Erythroblast (primary cell): ENCODE measurements around the gene CCDC191.

Experiments used
- DNase-seq, 2 experiments: peaks; one replicate each; lab custom pipeline; 2025; lab: John Stamatoyannopoulos, UW
- GATA1 ChIP-seq: IDR thresholded peaks from 2 replicates; pipeline ENCODE4 v1.6.1; 2011; ENCODE audit warnings: low read depth, mild to moderate bottlenecking, control low read depth, low read length, moderate library complexity
- POLR2A ChIP-seq: IDR thresholded peaks from 2 replicates; pipeline ENCODE4 v1.6.1; 2011; ENCODE audit warnings: mild to moderate bottlenecking, low read length

CCDC191 gene

GRCh38 chr3:113966172-113966571 lies 90.2 kb downstream of the CCDC191 start:
- no peak for TF ChIP-seq POLR2A
- TF ChIP-seq GATA1, result no peak
- no peak for DNase-seq

- TF ChIP-seq GATA1 (no peak), POLR2A (no peak)
These were observed 92.4 kb downstream of the CCDC191 start for GRCh38 chr3:113963879-113964278.

GRCh38 chr3:113954091-113954685 lies 102.1 kb downstream of the CCDC191 start:
- no peak for DNase-seq
- TF ChIP-seq GATA1, result no peak
- no peak for TF ChIP-seq POLR2A

More at GRCh38 chr3:113963879-113964278, 92.4 kb downstream of the CCDC191 start:
- no peak for DNase-seq

DNA sequence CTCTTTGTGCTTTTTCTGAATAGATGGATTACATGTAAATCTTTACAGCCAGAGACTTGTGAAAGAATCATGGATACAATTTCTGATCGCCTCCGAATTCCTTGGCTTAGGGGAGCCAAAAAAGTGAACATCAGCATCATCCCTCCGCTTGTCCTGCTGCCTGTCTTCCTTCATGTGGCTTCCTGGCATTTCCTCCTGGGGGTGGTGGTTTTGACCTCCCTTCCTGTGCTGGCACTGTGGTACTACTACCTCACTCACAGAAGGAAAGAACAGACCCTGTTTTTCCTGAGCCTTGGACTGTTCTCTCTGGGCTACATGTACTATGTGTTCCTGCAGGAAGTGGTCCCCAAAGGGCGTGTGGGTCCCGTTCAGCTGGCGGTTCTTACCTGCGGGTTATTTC lies 102.6 kb downstream of the CCDC191 start:
- DNase-seq, result no peak
- no peak for TF ChIP-seq POLR2A
- TF ChIP-seq GATA1, result no peak

- TF ChIP-seq POLR2A (no peak), GATA1 (no peak)
- no peak for DNase-seq
These were observed 103.4 kb downstream of the CCDC191 start for GRCh38 chr3:113952921-113953320.

DNA sequence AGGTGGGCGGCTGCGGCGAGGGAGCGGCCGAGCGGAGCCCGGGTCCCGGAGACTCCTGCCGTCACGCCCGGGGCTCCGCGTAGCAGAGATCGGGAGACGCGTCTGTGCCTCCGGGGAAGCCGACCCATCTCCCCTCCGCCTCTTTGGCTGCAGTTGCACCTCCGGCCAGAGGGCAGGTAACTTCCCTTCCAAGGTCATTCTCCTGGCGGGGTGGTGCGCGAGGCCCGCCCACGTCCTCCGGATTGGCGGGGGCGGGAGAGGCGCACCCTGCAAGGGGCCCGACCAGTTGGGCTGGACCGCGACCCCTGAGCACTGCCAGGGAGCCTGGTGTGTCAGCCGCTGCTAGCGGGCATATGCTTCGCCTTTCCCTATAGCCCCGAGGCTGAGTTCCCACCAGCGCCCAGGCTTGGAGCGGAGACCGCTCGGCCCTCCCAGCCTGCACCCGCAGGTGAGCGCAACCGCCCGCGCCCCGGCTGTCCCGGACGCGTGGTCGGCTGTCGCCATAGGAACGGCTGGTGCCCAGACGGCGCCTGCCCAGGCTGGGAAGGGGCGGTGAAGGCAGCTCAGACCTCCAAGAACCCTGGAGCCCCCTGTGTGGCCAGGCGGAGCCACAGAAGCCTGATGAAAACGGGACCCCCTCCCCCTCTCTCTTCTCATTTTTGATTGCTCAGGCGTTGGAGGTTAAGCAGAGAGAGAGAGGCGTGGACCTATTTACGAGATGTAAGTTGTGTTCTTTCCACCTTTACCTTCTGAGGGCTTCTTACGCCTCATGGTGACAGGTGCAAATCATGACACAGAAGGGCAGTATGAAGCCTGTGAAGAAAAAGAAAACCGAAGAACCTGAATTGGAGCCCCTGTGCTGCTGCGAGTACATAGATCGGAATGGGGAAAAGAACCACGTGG lies 108.1 kb downstream of the CCDC191 start:
- TF ChIP-seq POLR2A (no peak), GATA1 (no peak)
- DNase-seq, result peak in 1 of 2 experiments; percentile 31

- peak; percentile 49 to 64 for DNase-seq
- TF ChIP-seq GATA1, result no peak
- no peak for TF ChIP-seq POLR2A
These were observed 108.8 kb downstream of the CCDC191 start, which contains the start of gene ZDHHC23 for GRCh38 chr3:113947372-113948014. TSS of gene ZDHHC23 (plus strand) at chr3:113948013. CDS start at chr3:113948803, 790 bp downstream.

GRCh38 chr3:113946831-113947230 lies 109.5 kb downstream of the CCDC191 start:
- TF ChIP-seq GATA1 (no peak), POLR2A (no peak)
- DNase-seq, result no peak

DNA sequence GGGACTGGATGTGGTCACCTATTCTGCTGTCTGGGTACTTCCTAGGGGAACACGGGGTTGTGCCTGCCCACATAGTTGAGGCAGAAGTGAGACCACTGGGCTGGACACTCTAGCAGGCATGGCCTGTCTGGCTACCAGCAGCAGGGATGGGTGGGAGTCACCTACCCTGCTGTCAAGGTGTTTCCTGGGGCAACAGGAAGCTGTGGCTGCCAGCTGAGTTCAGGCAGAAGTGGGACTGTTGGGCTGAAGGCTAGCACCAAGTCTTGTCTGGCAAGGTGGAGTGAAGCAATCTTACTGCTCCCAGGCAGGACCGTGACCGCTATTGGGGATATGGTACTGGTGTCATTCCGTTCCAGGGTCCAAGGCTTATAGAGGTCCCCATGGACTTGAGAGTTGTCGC lies 128.8 kb downstream of the CCDC191 start:
- DNase-seq, result no peak
- TF ChIP-seq GATA1, result no peak
- no peak for TF ChIP-seq POLR2A

DNA sequence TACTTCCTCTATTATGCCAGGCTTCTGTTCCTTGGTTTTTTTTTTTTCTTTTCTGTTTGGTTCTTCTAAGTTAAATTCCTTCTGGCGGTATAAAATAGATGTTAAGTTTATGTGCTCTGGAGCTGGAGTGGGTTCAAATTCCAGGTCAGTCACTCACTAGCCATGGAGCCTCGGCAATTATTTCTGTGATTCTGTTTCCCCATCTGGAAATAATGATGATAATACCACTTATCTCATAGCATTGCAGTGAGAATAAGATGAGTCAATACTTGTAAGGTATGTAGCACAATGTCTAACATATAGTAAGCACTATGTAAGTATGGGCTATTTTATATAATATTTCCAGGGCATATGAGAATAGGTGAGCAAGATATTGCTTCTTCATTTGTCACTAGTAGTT lies 141.7 kb downstream of the CCDC191 start:
- TF ChIP-seq POLR2A, result no peak
- no peak for TF ChIP-seq GATA1

More for the DNA sequence above, 141.7 kb downstream of the CCDC191 start:
- no peak for DNase-seq
